ENCODE data around the gene MTHFSD. TPM values are rescaled to one million over a fixed set of nuclear protein-coding genes. Genes with fewer than 3 reads are reported as not detected.

The MTHFSD gene
- total RNA-seq, 4 donors from 2014 or later: 9.0 to 23.2 (median 16.1) TPM

DNA sequence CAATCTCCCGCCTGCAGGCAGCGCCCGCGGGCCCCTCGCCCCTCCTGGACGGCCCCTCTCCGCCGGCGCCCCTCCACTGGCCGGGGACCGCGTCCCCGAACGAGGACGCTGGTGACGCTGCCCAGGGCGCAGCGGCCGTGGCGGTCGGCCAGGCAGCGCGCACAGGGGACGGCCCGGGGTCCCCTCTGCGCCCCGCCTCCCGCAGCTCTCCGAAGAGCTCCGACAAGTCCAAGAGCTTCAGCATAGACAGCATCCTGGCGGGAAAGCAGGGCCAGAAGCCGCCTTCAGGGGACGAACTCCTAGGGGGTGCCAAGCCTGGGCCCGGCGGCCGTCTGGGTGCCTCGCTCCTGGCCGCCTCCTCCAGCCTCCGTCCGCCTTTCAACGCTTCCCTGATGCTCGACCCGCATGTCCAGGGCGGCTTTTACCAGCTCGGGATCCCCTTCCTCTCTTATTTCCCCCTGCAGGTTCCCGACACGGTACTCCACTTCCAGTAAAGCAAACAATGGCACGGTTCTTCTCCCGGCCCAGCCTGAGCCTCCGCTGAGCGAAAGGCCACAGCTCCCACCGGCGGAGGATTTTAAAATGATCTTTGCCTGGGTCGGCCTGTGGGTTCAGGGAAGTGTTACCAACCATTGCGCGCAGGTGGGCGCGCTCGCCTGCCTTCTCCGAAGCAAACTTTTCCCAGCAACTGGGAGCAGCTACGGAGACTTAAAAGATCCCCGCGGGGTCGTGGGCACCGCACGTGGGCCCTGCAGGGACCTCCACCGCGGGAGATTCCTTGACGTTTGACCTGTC, 24.4 kb upstream of the MTHFSD start:
- TF ChIP-seq, protein P1, sequence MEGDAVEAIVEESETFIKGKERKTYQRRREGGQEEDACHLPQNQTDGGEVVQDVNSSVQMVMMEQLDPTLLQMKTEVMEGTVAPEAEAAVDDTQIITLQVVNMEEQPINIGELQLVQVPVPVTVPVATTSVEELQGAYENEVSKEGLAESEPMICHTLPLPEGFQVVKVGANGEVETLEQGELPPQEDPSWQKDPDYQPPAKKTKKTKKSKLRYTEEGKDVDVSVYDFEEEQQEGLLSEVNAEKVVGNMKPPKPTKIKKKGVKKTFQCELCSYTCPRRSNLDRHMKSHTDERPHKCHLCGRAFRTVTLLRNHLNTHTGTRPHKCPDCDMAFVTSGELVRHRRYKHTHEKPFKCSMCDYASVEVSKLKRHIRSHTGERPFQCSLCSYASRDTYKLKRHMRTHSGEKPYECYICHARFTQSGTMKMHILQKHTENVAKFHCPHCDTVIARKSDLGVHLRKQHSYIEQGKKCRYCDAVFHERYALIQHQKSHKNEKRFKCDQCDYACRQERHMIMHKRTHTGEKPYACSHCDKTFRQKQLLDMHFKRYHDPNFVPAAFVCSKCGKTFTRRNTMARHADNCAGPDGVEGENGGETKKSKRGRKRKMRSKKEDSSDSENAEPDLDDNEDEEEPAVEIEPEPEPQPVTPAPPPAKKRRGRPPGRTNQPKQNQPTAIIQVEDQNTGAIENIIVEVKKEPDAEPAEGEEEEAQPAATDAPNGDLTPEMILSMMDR (IDR thresholded peaks at IDR 0.05; ENCODE audit: low read depth): no peak

DNA sequence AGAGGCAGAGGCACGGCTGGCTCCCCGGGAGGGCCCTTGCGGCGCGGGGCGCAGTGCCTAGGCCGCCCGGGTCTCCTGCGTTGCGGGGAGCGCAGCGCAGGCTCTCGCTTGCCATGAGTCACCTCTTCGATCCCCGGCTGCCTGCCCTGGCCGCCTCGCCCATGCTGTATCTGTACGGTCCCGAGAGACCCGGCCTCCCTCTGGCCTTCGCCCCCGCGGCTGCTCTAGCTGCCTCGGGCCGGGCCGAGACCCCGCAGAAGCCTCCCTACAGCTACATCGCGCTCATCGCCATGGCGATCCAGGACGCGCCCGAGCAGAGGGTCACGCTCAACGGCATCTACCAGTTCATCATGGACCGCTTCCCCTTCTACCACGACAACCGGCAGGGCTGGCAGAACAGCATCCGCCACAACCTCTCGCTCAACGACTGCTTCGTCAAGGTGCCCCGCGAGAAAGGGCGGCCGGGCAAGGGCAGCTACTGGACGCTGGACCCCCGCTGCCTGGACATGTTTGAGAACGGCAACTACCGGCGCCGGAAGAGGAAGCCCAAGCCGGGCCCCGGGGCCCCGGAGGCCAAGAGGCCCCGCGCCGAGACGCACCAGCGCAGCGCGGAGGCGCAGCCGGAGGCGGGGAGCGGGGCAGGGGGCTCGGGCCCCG, 23.7 kb upstream of the MTHFSD start:
- TF ChIP-seq, protein P1 (IDR thresholded peaks at IDR 0.05; ENCODE audit: low read depth): no peak

DNA sequence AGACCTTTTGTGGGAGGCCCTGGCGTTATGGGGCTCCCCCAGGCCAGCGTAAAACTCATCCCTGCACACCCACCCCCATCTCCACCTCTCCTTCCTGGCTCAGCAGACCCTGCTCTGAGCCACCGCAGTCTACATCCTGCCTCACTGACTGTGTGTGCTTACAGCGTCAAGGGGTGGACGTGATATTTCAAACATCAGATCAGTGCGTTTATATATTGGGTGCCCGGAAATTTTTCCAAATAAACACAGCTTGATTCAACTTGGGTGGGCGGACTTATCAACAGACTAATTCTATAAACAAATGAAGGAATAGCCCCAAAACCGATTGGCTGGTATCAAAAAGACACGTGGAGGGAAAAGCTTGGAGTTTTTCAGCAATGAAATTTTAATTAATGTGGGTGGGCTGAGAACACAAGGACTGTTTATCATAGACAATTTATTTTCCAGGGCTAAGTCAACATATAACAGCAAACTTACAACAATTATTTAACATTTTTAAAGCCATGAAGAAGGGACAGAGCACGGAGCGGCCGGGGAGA, 23.1 kb upstream of the MTHFSD start, which contains the start of gene FOXL1:
Gene FOXL1, plus strand, starts transcription at position 489 of the 539 bp plus-strand sequence. CDS start 175 bp downstream, outside the sequence.
- TF ChIP-seq, protein P1 (IDR thresholded peaks at IDR 0.05; ENCODE audit: low read depth): no peak

DNA sequence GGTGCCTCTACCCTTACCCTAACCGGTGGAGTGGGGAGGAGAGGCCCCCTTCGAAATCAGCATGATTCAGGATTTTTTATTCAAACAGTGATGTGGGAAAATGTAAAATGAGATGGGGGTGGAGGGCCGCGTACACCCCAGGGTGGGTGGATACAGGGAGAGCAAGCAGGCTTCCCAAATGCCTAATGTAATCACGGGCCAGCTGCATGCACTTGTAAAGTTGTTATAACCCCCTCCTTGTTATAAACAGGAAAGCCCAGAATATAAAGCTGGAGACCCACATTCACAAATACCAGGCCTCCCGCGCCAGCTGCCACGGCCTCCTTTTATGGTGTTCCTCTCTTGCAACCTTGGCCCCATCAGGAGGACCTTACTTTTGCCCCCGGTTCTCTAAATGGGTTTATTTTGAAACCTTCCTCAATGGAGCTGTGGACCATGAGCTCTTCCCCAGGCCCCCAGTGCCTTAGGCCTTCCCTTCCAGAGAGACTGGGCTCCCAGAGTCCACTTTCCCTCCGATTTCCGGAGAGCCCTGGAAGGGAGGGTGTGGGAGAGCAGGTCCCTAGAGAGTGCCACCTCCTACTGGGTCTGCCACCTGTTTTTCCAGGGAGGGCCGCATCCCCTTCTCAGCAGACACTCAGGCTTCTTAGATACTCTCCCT, 22.4 kb upstream of the MTHFSD start:
- TF ChIP-seq, protein P1 (IDR thresholded peaks at IDR 0.05; ENCODE audit: low read depth): no peak

DNA sequence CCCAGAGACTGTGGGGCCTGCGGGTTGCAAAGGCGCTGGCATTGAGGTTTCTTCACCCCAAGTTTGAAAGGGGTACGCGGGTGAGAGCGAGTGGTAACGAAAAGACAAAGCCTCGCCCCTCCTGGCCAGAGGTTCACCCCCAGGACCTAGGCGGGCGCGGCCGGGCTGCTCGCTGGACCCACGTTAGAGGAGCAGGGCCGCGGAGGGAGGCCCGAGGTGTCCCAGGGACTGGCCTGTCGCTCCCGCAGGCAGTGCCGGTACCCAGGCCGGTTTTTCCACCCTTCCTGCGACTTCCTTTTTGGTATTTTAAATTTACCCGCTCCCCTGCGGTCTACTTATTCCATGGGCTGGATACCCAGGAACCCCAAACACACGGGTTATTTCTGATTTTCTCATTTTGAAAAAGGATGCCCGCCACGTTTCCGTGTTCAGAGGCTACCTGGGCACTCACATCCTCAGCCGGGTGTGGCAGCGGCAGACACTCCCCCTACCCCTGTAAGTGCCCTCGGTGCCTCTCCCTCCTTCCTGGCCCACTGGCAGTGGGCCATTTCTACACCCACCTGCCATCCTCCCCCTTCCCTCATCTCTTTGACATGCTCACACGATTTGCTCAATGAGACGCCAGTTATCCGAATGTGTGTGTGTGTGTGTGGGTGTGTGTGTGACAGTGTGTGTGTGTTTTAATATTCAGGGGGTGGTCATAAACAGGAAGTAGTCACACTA, 21.7 kb upstream of the MTHFSD start:
- TF ChIP-seq, protein P1 (IDR thresholded peaks at IDR 0.05; ENCODE audit: low read depth): no peak

DNA sequence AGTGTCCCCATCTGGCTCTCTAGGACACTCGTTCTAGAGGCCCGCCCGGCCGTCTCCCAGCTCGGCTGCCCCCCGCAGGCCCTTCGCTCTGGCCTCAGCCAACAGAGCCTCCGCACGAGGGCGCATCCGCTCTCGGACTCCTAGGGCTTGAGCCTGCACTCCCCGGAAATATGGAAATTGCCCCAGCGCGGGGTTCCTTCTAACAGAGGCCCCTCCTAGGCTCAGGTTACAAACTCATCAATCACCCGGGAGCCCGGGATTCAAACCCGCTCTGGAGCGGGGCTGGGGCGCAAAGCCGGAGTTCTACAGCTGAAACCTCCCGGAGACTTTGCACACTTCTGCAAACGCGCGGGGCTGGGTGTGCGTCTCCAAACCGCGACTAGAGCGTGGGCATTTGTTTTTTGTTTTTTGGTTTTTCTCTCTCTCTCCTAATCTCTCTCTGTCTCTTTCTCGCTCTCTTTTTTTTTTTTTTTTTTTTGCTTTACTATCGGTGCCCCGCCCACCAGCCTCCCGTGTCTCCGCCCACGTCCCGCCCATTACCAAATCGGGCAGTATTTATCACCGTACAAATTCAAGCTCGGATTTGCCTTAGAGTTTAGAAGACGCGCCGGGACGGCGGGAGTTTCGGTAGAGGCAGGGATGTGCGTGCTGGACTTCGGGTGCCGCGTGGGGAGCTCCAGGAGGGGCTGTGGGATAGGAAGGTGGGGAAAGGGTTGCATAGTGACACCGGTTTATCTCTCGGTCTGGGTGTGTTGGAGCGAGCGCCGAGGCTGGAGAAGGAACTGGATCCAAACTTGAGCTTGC, 20.9 kb upstream of the MTHFSD start:
- TF ChIP-seq, protein P1 (IDR thresholded peaks at IDR 0.05; ENCODE audit: low read depth): no peak

Measured in subcutaneous adipose tissue (tissue), 4 donors.